Suprapubic skin (tissue), 4 donors: Measurements from ENCODE around the gene TIE1. TPM values are rescaled to one million over a fixed set of nuclear protein-coding genes. Genes with fewer than 3 reads are reported as not detected.
A peak's percentile ranks its signal among the peaks of the same experiment; 100 is the strongest.

Experiments used
- DNase-seq, 2 donors: peaks; one replicate each; pipeline ENCODE4 v3.0.0-alpha.2; 2019; ENCODE audit warnings: low spot score in 2 of 2
- H3K27ac ChIP-seq: fragments of 200-600 bp; sonication (generic); one replicate; pipeline ENCODE4 v1.5.1; 2019
- H3K27me3 ChIP-seq: fragments of 200-600 bp; sonication (generic); one replicate; pipeline ENCODE4 v1.5.1; 2019
- H3K36me3 ChIP-seq: fragments of 200-600 bp; sonication (generic); one replicate; pipeline ENCODE4 v1.5.1; 2019
- H3K4me1 ChIP-seq: fragments of 200-600 bp; sonication (generic); one replicate; pipeline ENCODE4 v1.5.1; 2019
- H3K4me3 ChIP-seq: fragments of 200-600 bp; sonication (generic); one replicate; pipeline ENCODE4 v1.5.1; 2019; ENCODE audit warnings: mild to moderate bottlenecking
- H3K9me3 ChIP-seq: fragments of 200-600 bp; sonication (generic); one replicate; pipeline ENCODE4 v1.5.1; 2019
- CTCF ChIP-seq, 2 donors: fragments of 200-600 bp in 1 of 2; fragments of 450-650 bp in 1 of 2; sonication (generic) in 1 of 2; IDR thresholded peaks; one replicate each; pipeline ENCODE4 v1.5.1; 2016 to 2019; ENCODE audit warnings: antibody characterized with exemption in 2 of 2, mild to moderate bottlenecking in 1 of 2, moderate library complexity in 1 of 2
- EP300 ChIP-seq: sonication (generic); formaldehyde crosslinking; IDR thresholded peaks from one replicate; pipeline ENCODE4 v1.6.1; 2017; ENCODE audit warnings: antibody characterized with exemption
- POLR2A ChIP-seq, 2 donors: fragments of 450-650 bp; IDR thresholded peaks; one replicate each; pipeline ENCODE4 v1.6.1; 2017; ENCODE audit warnings: antibody characterized with exemption in 2 of 2, mild to moderate bottlenecking in 2 of 2, moderate library complexity in 2 of 2
- POLR2AphosphoS5 ChIP-seq, 3 donors: sonication (generic); formaldehyde crosslinking; IDR thresholded peaks; one replicate each; pipeline ENCODE4 v1.6.1; 2017; ENCODE audit warnings: antibody characterized with exemption in 3 of 3
- WGBS: methylation state at CpG from one replicate; pipeline ENCODE4 v1.1.5; 2018; 5-methylcytosine and 5-hydroxymethylcytosine counted together
- total RNA-seq, 4 donors: library from RNA; depleted of rRNA; stranded (reverse); fragments of >200 nt; gene quantifications; one replicate each; pipeline ENCODE4 v1.1.0, GENCODE V29; 2016

TIE1 gene
- total RNA-seq, 4 donors from 2014 or later: 5.4 to 19.0 (median 11.3) TPM

- H3K9me3 ChIP-seq: no peaks in the 10 kb centered on the region
- no peak for DNase-seq
- no peaks in the 10 kb centered on the region for H3K36me3 ChIP-seq
- no peak for TF ChIP-seq CTCF (IDR thresholded peaks at IDR 0.05)
- no peak for TF ChIP-seq POLR2A (IDR thresholded peaks at IDR 0.05)
- TF ChIP-seq EP300: no peak
- TF ChIP-seq POLR2AphosphoS5 (IDR thresholded peaks at IDR 0.05): no peak
- no peaks in the 10 kb centered on the region for H3K4me1 ChIP-seq
- WGBS: 90% methylated on average over 12 of the region's 13 CpGs
- no peak overlapping the region for H3K27ac ChIP-seq
- H3K27me3 ChIP-seq: no peaks in the 10 kb centered on the region
- H3K4me3 ChIP-seq: no peak overlapping the region
Measured at GRCh38 chr1:43309405-43310025, 8.7 kb downstream of the TIE1 start.

- TF ChIP-seq POLR2A (IDR thresholded peaks at IDR 0.05): no peak
- no peak for TF ChIP-seq CTCF (IDR thresholded peaks at IDR 0.05)
- no peak for TF ChIP-seq POLR2AphosphoS5 (IDR thresholded peaks at IDR 0.05)
- TF ChIP-seq EP300: no peak
- 90% methylated on average over 6 of the region's 9 CpGs for WGBS
Measured at GRCh38 chr1:43311521-43311920, 10.7 kb downstream of the TIE1 start.

GRCh38 chr1:43312212-43312623 is 11.4 kb downstream of the TIE1 start:
- no peak for TF ChIP-seq POLR2A (IDR thresholded peaks at IDR 0.05)
- TF ChIP-seq CTCF (IDR thresholded peaks at IDR 0.05): no peak
- TF ChIP-seq POLR2AphosphoS5 (IDR thresholded peaks at IDR 0.05): no peak
- no peak for TF ChIP-seq EP300
- H3K4me1 ChIP-seq: no peaks in the 10 kb centered on the region
- no peaks in the 10 kb centered on the region for H3K27me3 ChIP-seq
- no peaks in the 10 kb centered on the region for H3K36me3 ChIP-seq
- H3K4me3 ChIP-seq: no peak overlapping the region
- DNase-seq: peak in 1 of 2 donors; percentile 53
- WGBS: 84% methylated on average over 6 of the region's 19 CpGs
- no peak overlapping the region for H3K27ac ChIP-seq
- no peaks in the 10 kb centered on the region for H3K9me3 ChIP-seq

More at GRCh38 chr1:43311521-43311920, 10.7 kb downstream of the TIE1 start:
- Histone ChIP-seq H3K4me3 (no peak overlapping the region), H3K27me3 (no peaks in the 10 kb centered on the region), H3K27ac (no peak overlapping the region), H3K36me3 (no peaks in the 10 kb centered on the region), H3K9me3 (no peaks in the 10 kb centered on the region), H3K4me1 (no peaks in the 10 kb centered on the region)
- DNase-seq: no peak

- Histone ChIP-seq H3K27me3 (no peaks in the 10 kb centered on the region), H3K4me1 (no peaks in the 10 kb centered on the region), H3K27ac (no peak overlapping the region), H3K4me3 (no peak overlapping the region), H3K9me3 (no peaks in the 10 kb centered on the region), H3K36me3 (no peaks in the 10 kb centered on the region)
- DNase-seq: no peak
- TF ChIP-seq CTCF (IDR thresholded peaks at IDR 0.05) (no peak), POLR2AphosphoS5 (IDR thresholded peaks at IDR 0.05) (no peak), POLR2A (IDR thresholded peaks at IDR 0.05) (no peak), EP300 (no peak)
- 90% methylated on average over 17 of the region's 24 CpGs for WGBS
Measured at GRCh38 chr1:43312663-43313515, 12.1 kb downstream of the TIE1 start.

- Histone ChIP-seq H3K27ac (no peak overlapping the region), H3K4me3 (no peak overlapping the region), H3K4me1 (no peaks in the 10 kb centered on the region), H3K27me3 (no peaks in the 10 kb centered on the region), H3K36me3 (no peaks in the 10 kb centered on the region), H3K9me3 (no peaks in the 10 kb centered on the region)
- TF ChIP-seq EP300: no peak
- no peak for TF ChIP-seq POLR2AphosphoS5 (IDR thresholded peaks at IDR 0.05)
- no peak for TF ChIP-seq CTCF (IDR thresholded peaks at IDR 0.05)
- TF ChIP-seq POLR2A (IDR thresholded peaks at IDR 0.05): no peak
- DNase-seq: no peak
- WGBS: 92% methylated on average over 10 of the region's 10 CpGs
Measured at GRCh38 chr1:43313771-43314170, 13.0 kb downstream of the TIE1 start.
